GM18519 (cell line): ENCODE measurements around the gene RIMBP2.
"Not testable (repeated sequence)": the region's sequence is repeated elsewhere in the genome, so short reads cannot be mapped to it uniquely, and the experiment has no call there.

Experiments
- ATAC-seq: cut with Tn5 transposase; IDR thresholded peaks from one replicate; pipeline ENCODE4 v1.9.1; 2021; ENCODE audit warnings: mild to moderate bottlenecking, moderate library complexity; ENCODE audit not compliant: unreplicated experiment, low FRiP score

RIMBP2 gene

GRCh38 chr12:130706885-130707570, 9.1 kb downstream of the RIMBP2 start:
- ATAC-seq, result no peak

- ATAC-seq, result no peak
Observed at GRCh38 chr12:130706311-130706710, 9.8 kb downstream of the RIMBP2 start.

GRCh38 chr12:130705178-130705822, 10.8 kb downstream of the RIMBP2 start:
- ATAC-seq, result no peak

GRCh38 chr12:130704606-130705005, 11.5 kb downstream of the RIMBP2 start:
- ATAC-seq, result no peak

- no peak for ATAC-seq
Observed at GRCh38 chr12:130703733-130704375, 12.2 kb downstream of the RIMBP2 start.

- no peak for ATAC-seq
Observed at GRCh38 chr12:130702966-130703732, 12.9 kb downstream of the RIMBP2 start.

GRCh38 chr12:130701402-130701744, 14.7 kb downstream of the RIMBP2 start:
- ATAC-seq, result no peak

- ATAC-seq, result no peak
Observed at GRCh38 chr12:130700492-130701401, 15.4 kb downstream of the RIMBP2 start.

- ATAC-seq, result no peak
Observed at GRCh38 chr12:130698106-130698505, 18.0 kb downstream of the RIMBP2 start.

GRCh38 chr12:130696379-130697100, 19.6 kb downstream of the RIMBP2 start:
- no peak for ATAC-seq

GRCh38 chr12:130695061-130695460, 21.0 kb downstream of the RIMBP2 start:
- no peak for ATAC-seq

GRCh38 chr12:130689408-130690405, 26.4 kb downstream of the RIMBP2 start:
- no peak for ATAC-seq

GRCh38 chr12:130688999-130689398, 27.1 kb downstream of the RIMBP2 start:
- ATAC-seq, result not testable (repeated sequence)

GRCh38 chr12:130687796-130688778, 28.0 kb downstream of the RIMBP2 start:
- no peak for ATAC-seq

GRCh38 chr12:130687190-130687589, 28.9 kb downstream of the RIMBP2 start:
- no peak for ATAC-seq

- ATAC-seq, result no peak
Observed at GRCh38 chr12:130686511-130686991, 29.5 kb downstream of the RIMBP2 start.

- no peak for ATAC-seq
Observed at GRCh38 chr12:130685850-130686249, 30.2 kb downstream of the RIMBP2 start.
